Activated T-cell treated with anti-CD3 and anti-CD28 coated beads, Interleukin-2, amount 50 U/mL, for 24 hours (primary cell): Measurements from ENCODE around the gene SSH3.

Source experiments
- DNase-seq: peaks from one replicate; pipeline ENCODE4 v3.0.0-alpha.2; 2020
- H3K27ac Mint-ChIP-seq: 2 replicates; pipeline ENCODE4 v1.8.0; 2020; ENCODE audit warnings: mild to moderate bottlenecking, mixed read lengths
- H3K27me3 Mint-ChIP-seq: 2 replicates; pipeline ENCODE4 v1.8.0; 2020; ENCODE audit warnings: mixed read lengths
- H3K36me3 Mint-ChIP-seq: 2 replicates; pipeline ENCODE4 v1.8.0; 2020; ENCODE audit warnings: low read depth, mixed read lengths
- H3K4me1 Mint-ChIP-seq: 2 replicates; pipeline ENCODE4 v1.8.0; 2020; ENCODE audit warnings: low read depth, mixed read lengths
- H3K4me3 Mint-ChIP-seq: 2 replicates; pipeline ENCODE4 v1.8.0; 2020; ENCODE audit warnings: mild to moderate bottlenecking, moderate library complexity, mixed read lengths
- H3K9me3 Mint-ChIP-seq: 2 replicates; pipeline ENCODE4 v1.8.0; 2020; ENCODE audit warnings: mixed read lengths

Gene SSH3

DNA sequence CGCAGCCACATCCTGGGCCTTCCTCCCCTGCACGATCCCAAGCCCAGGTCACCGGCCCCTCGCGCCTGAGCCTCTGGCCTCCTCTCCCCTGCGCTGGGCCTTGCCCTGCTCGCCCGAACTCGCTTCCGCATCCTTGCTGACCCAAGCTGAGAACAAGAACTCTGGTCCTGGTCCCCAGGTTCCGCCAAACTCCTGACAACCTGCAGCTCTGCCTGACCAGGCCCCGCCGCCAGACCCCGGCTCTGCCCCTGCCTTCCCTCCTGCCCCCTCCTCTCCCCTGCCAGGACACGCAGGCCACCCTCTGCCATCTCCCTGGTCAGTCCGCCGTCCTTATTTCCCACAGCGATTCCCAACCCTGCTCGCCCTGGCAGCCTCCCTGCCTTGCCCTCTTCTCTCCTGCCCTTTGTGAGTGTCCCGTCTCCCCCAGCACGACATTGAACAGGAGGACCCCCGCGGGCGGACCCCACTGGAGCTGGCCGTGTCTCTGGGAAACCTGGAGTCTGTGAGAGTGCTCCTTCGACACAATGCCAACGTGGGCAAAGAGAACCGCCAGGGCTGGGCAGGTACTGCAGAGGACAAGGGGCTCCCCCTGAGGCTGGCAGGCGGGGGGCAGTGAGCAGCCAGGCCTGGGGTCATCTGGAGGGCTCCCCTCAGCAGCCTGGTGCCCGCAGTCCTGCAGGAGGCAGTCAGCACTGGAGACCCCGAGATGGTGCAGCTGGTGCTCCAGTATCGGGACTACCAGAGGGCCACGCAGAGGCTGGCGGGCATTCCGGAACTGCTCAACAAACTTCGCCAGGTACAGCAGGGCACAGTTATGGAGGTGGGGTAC lies 13.5 kb upstream of the SSH3 start:
- Mint-ChIP-seq H3K36me3 (peaks cover 84% of the 10 kb centered on the region), H3K27ac (peak overlapping the region; percentile 94), H3K4me3 (peak overlapping the region; percentile 94), H3K9me3 (peaks cover under 1% of the 10 kb centered on the region), H3K4me1 (peaks cover 70% of the 10 kb centered on the region), H3K27me3 (no peaks in the 10 kb centered on the region)
- DNase-seq, result no peak

DNA sequence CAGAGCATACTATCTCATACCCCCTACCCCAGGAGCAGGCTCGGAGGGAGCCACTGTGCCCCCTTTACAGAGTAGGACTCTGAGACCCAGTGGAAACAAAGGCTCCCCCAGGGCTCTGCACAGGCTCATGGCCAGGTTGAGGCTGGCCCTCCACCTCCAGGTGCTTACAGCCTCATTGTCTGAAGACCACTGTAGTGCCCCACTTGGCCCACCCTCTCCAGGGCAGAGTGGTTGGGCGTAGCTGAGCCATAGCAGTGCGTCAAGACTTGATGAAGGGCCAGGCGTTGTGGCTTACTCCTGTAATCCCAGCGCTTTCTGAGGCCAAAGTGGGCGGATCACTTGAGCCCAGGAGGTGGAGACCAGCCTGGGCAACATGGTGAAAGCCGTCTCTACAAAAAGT lies 12.5 kb upstream of the SSH3 start:
- Mint-ChIP-seq H3K27me3 (no peaks in the 10 kb centered on the region), H3K4me1 (peaks cover 62% of the 10 kb centered on the region), H3K9me3 (peaks cover 2% of the 10 kb centered on the region), H3K27ac (peak overlapping the region; percentile 94), H3K36me3 (peaks cover 84% of the 10 kb centered on the region), H3K4me3 (peak overlapping the region; percentile 94)
- DNase-seq, result no peak

DNA sequence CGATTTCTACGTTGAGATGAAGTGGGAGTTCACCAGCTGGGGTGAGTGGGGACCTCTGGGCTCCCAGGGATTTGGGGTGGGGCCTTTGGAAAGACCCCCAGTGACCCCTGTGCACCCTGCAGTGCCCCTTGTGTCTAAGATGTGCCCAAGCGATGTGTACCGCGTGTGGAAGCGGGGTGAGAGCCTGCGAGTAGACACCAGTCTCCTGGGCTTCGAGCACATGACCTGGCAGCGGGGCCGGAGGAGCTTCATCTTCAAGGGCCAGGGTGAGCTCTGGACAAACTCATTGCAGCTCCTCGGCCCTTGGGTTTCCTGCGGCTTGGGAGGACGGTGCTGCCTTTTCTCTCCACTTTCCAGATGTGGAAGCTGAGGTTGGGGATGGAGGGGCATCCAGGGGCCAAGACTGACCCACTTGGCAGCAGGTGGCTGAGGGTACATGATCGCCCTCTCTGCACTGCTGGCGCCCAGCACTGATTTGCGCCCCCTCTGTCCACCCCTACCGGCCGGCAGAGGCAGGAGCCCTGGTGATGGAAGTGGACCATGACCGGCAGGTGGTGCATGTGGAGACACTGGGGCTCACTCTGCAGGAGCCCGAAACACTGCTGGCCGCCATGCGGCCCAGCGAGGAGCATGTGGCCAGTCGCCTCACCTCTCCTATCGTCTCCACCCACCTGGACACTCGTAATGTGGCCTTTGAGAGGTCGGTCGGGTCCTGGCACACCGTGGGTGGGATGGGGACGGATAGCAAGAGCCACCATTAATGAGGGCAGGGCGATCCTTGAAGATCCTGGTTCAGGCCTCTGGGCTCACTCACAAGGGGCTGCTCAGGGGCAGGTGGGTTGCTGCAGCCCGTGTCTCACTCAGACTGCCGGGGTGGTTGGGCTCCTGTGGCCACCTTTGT lies 11.6 kb upstream of the SSH3 start:
- H3K4me3 Mint-ChIP-seq, result peak overlapping the region; percentile 31
- H3K27me3 Mint-ChIP-seq, result no peaks in the 10 kb centered on the region
- peaks cover 60% of the 10 kb centered on the region for H3K4me1 Mint-ChIP-seq
- H3K36me3 Mint-ChIP-seq, result peaks cover 85% of the 10 kb centered on the region
- DNase-seq, result no peak
- peaks cover 9% of the 10 kb centered on the region for H3K9me3 Mint-ChIP-seq
- H3K27ac Mint-ChIP-seq, result peak overlapping the region; percentile 60

DNA sequence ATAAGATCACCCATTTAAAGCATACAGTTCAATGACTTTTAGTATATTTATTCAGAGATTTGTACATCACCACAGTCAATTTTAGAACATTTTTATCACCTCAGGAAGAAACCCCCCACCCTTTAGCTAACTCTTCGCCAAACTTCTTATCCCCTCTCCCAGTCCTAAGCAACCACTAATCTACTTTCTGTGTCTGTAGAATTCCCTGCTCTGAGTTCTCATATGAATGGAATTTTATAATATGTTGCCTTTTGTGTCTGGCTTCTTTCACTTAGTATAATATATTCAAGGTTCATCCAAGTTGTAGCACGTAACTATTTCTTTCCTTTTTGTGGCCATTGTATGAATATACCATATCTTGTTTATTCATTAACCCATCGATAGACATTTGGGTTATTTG lies 10.7 kb upstream of the SSH3 start:
- H3K9me3 Mint-ChIP-seq, result peaks cover 12% of the 10 kb centered on the region
- peaks cover 53% of the 10 kb centered on the region for H3K4me1 Mint-ChIP-seq
- peak overlapping the region; percentile 25 for H3K4me3 Mint-ChIP-seq
- no peaks in the 10 kb centered on the region for H3K27me3 Mint-ChIP-seq
- no peak for DNase-seq
- peak overlapping the region; percentile 60 for H3K27ac Mint-ChIP-seq
- H3K36me3 Mint-ChIP-seq, result peaks cover 84% of the 10 kb centered on the region

DNA sequence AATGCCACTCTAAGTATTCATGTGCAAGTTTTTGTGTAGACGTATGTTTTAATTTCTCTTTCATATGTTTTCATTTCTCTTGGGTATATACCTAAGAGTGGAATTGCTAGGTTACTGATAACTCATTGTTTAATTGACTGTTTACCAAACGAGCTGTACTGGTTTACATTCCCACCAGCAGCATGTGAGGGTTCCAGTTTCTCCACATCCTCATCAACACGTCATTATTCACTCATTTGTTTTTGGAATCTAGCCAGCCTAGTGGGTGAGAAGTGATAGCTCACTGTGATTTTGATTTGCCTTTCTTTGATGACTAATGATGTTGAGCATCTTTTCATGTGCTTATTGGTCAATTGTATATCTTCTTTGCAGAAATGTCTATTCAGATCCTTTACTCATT lies 10.2 kb upstream of the SSH3 start:
- H3K9me3 Mint-ChIP-seq, result peaks cover 12% of the 10 kb centered on the region
- H3K36me3 Mint-ChIP-seq, result peaks cover 83% of the 10 kb centered on the region
- H3K27ac Mint-ChIP-seq, result peak overlapping the region; percentile 60
- H3K4me1 Mint-ChIP-seq, result peaks cover 50% of the 10 kb centered on the region
- H3K27me3 Mint-ChIP-seq, result no peaks in the 10 kb centered on the region
- no peak for DNase-seq
- H3K4me3 Mint-ChIP-seq, result peak overlapping the region; percentile 25

DNA sequence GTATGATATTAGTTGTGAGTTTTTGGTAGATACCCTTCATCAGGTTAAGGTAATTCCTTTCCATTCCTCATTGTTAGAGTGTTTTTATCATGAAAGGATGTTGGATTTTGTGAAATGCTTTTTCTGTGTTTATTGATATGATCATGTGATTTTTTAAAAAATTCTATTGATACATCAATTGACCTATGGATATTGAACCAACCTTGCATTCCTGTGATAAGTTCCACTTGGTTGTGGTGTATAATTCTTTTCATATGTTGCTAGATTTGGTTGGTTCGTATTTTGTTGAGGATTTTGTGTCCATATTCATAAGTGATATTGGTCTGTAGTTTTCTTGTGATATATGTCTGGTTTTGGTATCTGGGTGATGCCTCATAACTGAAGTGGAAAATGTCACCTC lies 7.5 kb upstream of the SSH3 start:
- Mint-ChIP-seq H3K36me3 (peaks cover 94% of the 10 kb centered on the region), H3K27me3 (no peaks in the 10 kb centered on the region), H3K4me1 (peaks cover 41% of the 10 kb centered on the region), H3K27ac (no peak overlapping the region), H3K9me3 (peaks cover 12% of the 10 kb centered on the region), H3K4me3 (no peak overlapping the region)
- no peak for DNase-seq

DNA sequence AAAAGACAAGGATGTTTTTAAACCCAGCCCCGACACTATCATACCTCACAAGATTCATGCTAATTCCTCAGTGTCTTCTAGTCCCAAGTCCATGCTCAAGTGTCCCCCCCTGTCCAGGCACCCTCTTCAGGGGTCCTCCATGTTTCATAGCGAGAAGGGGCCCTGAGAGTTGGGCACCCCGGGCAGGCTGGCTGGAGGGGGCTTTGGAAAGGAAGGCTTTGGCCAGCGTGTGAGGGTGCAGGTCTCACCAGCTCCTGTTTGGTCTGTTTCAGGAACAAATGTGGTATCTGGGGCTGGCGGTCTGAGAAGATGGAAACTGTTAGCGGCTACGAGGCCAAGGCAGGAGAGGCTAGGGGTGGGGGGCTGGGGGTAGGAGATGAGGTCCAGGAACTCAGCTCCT lies 4.5 kb upstream of the SSH3 start:
- Mint-ChIP-seq H3K36me3 (peaks cover 83% of the 10 kb centered on the region), H3K27ac (peak overlapping the region; percentile 23), H3K9me3 (peaks cover 12% of the 10 kb centered on the region), H3K27me3 (no peaks in the 10 kb centered on the region), H3K4me3 (no peak overlapping the region), H3K4me1 (peaks cover 25% of the 10 kb centered on the region)
- no peak for DNase-seq

DNA sequence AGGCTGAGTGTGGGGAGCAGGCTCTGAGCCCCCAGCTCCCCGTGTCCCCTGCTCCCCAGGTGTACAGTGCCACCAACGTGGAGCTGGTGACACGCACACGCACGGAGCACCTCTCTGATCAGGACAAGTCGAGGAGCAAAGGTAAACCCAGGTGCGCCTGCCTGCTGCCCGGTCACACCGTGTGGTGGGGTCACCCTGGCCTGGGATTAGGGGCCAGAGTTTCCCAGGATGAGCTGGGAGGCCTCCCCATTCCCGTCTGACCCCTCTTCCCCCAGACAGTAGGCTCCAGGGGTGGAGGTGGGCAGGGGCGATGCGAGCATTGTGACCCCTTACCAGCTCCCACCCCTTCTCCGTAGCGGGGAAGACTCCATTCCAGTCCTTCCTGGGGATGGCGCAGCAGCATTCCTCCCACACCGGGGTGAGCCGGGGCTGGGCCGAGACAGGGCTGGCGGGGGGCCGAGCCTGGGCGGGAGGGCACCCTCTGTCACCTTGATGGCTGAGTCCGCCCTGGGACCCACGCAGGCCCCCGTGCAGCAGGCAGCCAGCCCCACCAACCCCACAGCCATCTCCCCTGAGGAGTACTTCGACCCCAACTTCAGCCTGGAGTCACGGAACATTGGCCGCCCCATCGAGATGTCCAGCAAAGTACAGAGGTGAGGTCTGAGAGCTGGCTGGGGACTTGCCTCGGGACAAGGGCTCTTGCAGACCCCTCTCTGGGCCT lies 3.7 kb upstream of the SSH3 start:
- H3K9me3 Mint-ChIP-seq, result peaks cover 12% of the 10 kb centered on the region
- no peaks in the 10 kb centered on the region for H3K27me3 Mint-ChIP-seq
- peak overlapping the region; percentile 53 for H3K27ac Mint-ChIP-seq
- no peak for DNase-seq
- H3K4me1 Mint-ChIP-seq, result peaks cover 27% of the 10 kb centered on the region
- no peak overlapping the region for H3K4me3 Mint-ChIP-seq
- H3K36me3 Mint-ChIP-seq, result peaks cover 75% of the 10 kb centered on the region

DNA sequence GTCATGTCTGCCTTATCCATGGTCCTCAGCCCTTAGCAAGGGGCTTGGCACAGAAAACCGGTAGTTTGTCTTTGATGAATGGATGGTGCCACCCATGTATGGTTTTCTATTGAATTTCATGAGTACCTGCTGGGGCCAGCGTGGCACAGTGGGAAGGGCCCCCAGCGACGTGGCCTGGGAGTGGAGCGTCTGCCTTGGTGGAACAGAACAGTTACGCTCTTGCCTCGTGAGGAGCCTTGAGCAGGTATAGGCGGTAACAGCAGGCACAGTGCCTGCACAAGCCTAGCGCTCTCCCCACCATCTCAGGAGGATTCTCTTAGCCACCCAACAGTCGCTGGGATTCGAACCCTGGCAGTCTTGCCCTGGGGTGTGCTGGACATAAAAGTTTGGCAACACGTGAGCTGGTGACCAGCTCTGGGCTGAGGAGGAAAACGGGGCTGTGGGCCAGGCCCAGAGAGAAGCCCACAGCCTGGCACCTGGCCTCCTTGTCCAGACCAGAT lies 3.0 kb upstream of the SSH3 start:
- peaks cover 68% of the 10 kb centered on the region for H3K36me3 Mint-ChIP-seq
- DNase-seq, result no peak
- H3K4me1 Mint-ChIP-seq, result peaks cover 29% of the 10 kb centered on the region

DNA sequence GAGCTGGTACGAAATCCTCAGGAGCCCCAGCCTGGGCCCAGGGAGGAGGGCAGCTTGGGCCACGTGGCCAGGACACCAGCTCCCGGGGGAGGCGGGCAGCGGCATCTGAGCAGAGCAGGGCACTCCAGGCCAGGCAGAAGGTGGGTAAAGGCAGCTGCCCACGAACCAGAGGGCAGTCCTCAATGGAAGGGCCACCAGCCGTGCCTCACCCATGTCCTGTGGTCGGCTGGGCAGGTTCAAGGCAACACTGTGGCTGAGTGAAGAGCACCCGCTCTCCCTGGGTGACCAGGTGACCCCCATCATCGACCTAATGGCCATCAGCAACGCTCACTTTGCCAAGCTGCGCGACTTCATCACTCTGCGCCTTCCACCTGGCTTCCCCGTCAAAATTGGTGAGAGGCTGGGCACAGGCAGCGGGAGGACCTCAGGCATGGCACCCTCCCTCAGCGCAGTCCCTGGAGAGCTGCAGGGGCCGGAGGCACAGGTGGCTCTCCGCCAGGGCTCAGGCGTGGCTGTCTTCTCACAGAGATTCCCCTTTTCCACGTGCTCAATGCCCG lies 2.5 kb upstream of the SSH3 start:
- Mint-ChIP-seq H3K27ac (no peak overlapping the region), H3K27me3 (no peaks in the 10 kb centered on the region), H3K9me3 (peaks cover 10% of the 10 kb centered on the region), H3K36me3 (peaks cover 63% of the 10 kb centered on the region), H3K4me1 (peaks cover 29% of the 10 kb centered on the region), H3K4me3 (no peak overlapping the region)
- no peak for DNase-seq

More for the DNA sequence above, 3.0 kb upstream of the SSH3 start:
- no peak overlapping the region for H3K27ac Mint-ChIP-seq
- H3K4me3 Mint-ChIP-seq, result no peak overlapping the region
- peaks cover 10% of the 10 kb centered on the region for H3K9me3 Mint-ChIP-seq
- H3K27me3 Mint-ChIP-seq, result no peaks in the 10 kb centered on the region

DNA sequence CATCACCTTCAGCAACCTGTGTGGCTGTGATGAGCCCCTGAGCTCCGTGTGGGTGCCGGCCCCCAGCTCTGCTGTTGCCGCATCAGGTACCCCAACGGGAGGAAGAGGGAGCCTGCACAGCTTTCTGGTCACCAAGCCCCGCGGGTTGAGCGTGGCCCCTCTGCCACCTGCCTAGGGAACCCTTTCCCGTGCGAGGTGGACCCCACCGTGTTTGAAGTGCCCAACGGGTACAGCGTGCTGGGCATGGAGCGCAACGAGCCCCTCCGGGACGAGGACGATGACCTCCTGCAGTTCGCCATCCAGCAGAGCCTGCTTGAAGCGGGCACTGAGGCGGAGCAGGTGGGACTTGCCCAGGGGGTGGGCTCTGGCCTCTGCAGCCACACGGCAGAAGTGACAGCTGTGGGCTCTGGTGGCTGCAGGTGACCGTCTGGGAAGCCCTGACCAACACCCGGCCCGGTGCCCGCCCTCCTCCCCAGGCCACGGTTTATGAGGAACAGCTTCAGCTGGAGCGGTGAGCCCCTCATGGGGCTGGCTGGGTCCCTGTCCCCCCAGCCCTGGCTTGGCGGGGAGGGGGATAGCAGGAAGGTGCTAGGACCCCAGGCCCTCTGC lies 1.9 kb upstream of the SSH3 start:
- no peak for DNase-seq
- H3K9me3 Mint-ChIP-seq, result peaks cover 5% of the 10 kb centered on the region
- H3K4me1 Mint-ChIP-seq, result peaks cover 25% of the 10 kb centered on the region
- H3K4me3 Mint-ChIP-seq, result no peak overlapping the region
- no peaks in the 10 kb centered on the region for H3K27me3 Mint-ChIP-seq
- no peak overlapping the region for H3K27ac Mint-ChIP-seq
- peaks cover 57% of the 10 kb centered on the region for H3K36me3 Mint-ChIP-seq

DNA sequence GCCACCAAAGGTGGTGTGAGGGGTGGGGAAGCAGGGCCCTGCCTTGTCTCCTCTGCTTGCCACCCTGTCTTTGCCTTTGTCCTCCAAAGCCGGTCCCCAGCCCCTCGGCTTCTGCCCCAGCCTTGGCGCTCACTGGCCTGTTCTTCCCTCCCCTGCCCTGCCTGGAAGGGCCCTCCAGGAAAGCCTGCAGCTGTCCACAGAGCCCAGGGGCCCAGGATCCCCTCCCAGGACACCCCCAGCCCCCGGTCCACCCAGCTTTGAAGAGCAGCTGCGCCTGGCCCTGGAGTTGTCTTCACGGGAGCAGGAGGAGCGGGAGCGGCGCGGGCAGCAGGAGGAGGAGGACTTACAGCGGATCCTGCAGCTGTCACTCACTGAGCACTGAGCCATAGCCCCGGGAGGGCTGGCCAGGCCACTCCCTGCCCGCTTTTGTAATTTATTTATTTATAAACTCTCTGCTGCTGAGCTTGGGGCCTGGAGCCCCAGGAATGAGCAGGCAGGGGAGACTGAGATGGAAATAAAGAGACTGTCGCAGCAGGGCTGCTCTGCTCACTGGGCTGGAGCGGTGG lies 1.3 kb upstream of the SSH3 start:
- DNase-seq, result peak; percentile 31
- Mint-ChIP-seq H3K36me3 (peaks cover 51% of the 10 kb centered on the region), H3K27ac (peak overlapping the region; percentile 69), H3K27me3 (no peaks in the 10 kb centered on the region), H3K9me3 (peaks cover under 1% of the 10 kb centered on the region), H3K4me1 (peaks cover 23% of the 10 kb centered on the region), H3K4me3 (peak overlapping the region; percentile 58)

DNA sequence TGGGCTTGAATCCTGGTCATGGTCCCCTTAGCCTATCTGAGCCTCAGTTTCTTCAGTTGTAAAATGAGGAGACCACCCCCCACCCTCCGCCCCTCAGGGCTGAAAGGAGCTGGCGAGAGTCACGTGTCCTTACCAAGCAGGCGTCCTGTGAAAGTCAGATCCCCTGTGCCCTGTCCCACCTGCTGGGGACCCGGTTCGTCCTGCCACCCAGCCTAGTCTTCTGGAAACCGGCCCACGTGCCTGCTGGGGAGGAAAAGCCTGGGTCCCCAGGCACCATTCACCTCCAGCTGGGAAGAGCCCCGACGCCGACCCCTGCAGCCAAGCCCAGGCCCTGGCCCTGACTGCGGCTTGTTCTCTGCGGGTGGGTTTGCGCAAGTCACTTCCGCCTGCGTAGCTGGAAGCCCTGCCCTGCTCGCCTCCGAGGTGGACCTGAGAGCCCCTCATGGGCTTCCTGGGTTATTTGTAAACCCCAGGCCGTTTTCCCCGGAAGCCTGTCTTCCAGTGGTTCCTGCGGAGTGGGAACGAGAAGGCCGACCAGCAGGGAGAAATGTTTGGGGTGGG lies 679 bp upstream of the SSH3 start:
- peaks cover 46% of the 10 kb centered on the region for H3K36me3 Mint-ChIP-seq
- H3K27ac Mint-ChIP-seq, result peak overlapping the region; percentile 69
- no peaks in the 10 kb centered on the region for H3K9me3 Mint-ChIP-seq
- H3K4me1 Mint-ChIP-seq, result peaks cover 22% of the 10 kb centered on the region
- H3K27me3 Mint-ChIP-seq, result no peaks in the 10 kb centered on the region
- no peak for DNase-seq
- peak overlapping the region; percentile 58 for H3K4me3 Mint-ChIP-seq
